Measurements from ENCODE around the gene FOXL3. TPM values are rescaled to one million over a fixed set of nuclear protein-coding genes. Genes with fewer than 3 reads are reported as not detected.

FOXL3 gene
- total RNA-seq, 1 experiment from 2014 or later = not detected

DNA sequence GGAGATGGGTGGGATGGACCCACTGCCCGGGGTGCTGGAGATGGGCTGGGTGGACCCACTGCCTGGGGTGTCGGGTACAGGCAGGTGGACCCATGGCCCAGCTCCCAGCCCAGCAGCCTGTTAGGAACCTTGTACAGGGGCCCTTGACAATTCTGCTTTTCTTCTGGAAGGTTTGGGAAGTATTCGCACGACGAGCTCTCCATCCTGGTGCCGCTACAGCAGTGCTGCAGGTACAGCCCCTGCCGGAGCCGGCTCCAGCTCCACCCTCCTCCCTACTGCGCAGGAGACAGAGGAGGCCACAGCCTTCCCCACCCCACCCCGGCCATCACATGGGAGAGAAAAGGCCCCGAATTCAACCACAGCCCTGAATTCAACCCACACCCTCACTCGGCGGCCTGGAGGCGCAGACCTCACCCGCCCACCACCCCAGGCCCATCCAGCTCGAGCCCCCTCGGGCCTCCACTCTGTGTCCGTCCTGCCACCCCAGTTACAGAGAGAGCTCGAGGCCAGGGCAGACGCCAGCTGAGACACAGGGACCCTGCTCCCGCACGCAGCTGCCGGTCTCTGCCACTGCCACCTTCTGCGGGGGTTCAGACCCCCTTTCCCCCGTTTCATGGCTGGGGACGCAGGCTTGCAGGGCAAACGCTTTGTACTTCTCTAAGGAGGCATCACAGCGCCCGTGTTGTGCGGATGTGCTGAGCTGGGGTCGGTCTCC lies 31.3 kb upstream of the FOXL3 start:
- TF ChIP-seq, protein P1, sequence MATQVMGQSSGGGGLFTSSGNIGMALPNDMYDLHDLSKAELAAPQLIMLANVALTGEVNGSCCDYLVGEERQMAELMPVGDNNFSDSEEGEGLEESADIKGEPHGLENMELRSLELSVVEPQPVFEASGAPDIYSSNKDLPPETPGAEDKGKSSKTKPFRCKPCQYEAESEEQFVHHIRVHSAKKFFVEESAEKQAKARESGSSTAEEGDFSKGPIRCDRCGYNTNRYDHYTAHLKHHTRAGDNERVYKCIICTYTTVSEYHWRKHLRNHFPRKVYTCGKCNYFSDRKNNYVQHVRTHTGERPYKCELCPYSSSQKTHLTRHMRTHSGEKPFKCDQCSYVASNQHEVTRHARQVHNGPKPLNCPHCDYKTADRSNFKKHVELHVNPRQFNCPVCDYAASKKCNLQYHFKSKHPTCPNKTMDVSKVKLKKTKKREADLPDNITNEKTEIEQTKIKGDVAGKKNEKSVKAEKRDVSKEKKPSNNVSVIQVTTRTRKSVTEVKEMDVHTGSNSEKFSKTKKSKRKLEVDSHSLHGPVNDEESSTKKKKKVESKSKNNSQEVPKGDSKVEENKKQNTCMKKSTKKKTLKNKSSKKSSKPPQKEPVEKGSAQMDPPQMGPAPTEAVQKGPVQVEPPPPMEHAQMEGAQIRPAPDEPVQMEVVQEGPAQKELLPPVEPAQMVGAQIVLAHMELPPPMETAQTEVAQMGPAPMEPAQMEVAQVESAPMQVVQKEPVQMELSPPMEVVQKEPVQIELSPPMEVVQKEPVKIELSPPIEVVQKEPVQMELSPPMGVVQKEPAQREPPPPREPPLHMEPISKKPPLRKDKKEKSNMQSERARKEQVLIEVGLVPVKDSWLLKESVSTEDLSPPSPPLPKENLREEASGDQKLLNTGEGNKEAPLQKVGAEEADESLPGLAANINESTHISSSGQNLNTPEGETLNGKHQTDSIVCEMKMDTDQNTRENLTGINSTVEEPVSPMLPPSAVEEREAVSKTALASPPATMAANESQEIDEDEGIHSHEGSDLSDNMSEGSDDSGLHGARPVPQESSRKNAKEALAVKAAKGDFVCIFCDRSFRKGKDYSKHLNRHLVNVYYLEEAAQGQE (IDR thresholded peaks at IDR 0.05; ENCODE audit: insufficient read depth in 1 of 2, low read depth in 2 of 2, low read length in 1 of 2) = no peak
- no peak for TF ChIP-seq TCF7L2 (IDR thresholded peaks at IDR 0.05; ENCODE audit: low read depth, low read length)
- no peak for TF ChIP-seq SIN3A (IDR thresholded peaks at IDR 0.05; ENCODE audit: borderline replicate concordance, insufficient read depth, low read depth, low read length)
- TF ChIP-seq, protein P2, sequence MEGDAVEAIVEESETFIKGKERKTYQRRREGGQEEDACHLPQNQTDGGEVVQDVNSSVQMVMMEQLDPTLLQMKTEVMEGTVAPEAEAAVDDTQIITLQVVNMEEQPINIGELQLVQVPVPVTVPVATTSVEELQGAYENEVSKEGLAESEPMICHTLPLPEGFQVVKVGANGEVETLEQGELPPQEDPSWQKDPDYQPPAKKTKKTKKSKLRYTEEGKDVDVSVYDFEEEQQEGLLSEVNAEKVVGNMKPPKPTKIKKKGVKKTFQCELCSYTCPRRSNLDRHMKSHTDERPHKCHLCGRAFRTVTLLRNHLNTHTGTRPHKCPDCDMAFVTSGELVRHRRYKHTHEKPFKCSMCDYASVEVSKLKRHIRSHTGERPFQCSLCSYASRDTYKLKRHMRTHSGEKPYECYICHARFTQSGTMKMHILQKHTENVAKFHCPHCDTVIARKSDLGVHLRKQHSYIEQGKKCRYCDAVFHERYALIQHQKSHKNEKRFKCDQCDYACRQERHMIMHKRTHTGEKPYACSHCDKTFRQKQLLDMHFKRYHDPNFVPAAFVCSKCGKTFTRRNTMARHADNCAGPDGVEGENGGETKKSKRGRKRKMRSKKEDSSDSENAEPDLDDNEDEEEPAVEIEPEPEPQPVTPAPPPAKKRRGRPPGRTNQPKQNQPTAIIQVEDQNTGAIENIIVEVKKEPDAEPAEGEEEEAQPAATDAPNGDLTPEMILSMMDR (IDR thresholded peaks at IDR 0.05) = no peak
- TF ChIP-seq POLR2AphosphoS5 (IDR thresholded peaks at IDR 0.05; ENCODE audit: low read depth, low read length) = no peak
- Histone ChIP-seq H3K9me3 (ENCODE audit: control insufficient read depth, insufficient read depth, low read depth, low read length) (0 out of 2 replicates have a peak, but pooled peaks cover 4% of the 10 kb centered on the region), H3K27me3 (ENCODE audit: control insufficient read depth, insufficient read depth, low read length) (no peaks in the 10 kb centered on the region), H3K4me3 (ENCODE audit: low read depth in 2 of 2, low read length in 2 of 2) (no peak overlapping the region), H3K4me1 (ENCODE audit: control insufficient read depth, insufficient read depth, low read length) (no peaks in the 10 kb centered on the region), H3K36me3 (ENCODE audit: control insufficient read depth, insufficient read depth, low read length) (no peaks in the 10 kb centered on the region), H3K27ac (ENCODE audit: low read length) (no peak overlapping the region)
- in situ Hi-C loops (cut with HindIII; ENCODE audit: low pct_unique_long_range_greater_than_20kb, low sequenced_read_pairs) (no loop called here), intact Hi-C loops (cut with micrococcal nuclease; ENCODE audit: unreplicated experiment) (no loop called here)
- DNase-seq (ENCODE audit: low read depth, low spot score) (no peak), ATAC-seq (no peak)
- BruUV-seq (replicated peaks) = no TSS peak
- CTCF ChIA-PET = no interaction called here
- POLR2A ChIA-PET = no interaction called here

DNA sequence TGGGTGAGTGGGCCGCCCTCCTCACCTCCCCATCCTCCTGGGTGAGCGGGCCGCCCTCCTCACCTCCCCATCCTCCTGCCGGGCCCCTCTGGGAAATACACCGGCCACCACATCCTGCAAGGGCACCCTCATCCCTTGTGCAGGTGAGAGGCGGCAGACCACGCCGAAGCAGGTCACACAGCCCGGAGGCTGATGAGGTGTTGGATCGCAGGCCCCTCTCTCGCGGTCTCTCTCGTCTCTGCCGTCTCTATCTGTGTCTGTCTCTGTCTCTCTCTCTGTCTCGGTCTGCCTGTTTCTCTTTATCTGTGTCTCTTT lies 30.8 kb upstream of the FOXL3 start:
- no TSS peak for BruUV-seq (replicated peaks)
- no peak for DNase-seq (ENCODE audit: low read depth, low spot score)
- ChIA-PET CTCF (no interaction called here), POLR2A (no interaction called here)
- Histone ChIP-seq H3K9me3 (ENCODE audit: control insufficient read depth, insufficient read depth, low read depth, low read length) (0 out of 2 replicates have a peak, but pooled peaks cover 4% of the 10 kb centered on the region), H3K27ac (ENCODE audit: low read length) (no peak overlapping the region), H3K36me3 (ENCODE audit: control insufficient read depth, insufficient read depth, low read length) (no peaks in the 10 kb centered on the region), H3K4me1 (ENCODE audit: control insufficient read depth, insufficient read depth, low read length) (no peaks in the 10 kb centered on the region), H3K27me3 (ENCODE audit: control insufficient read depth, insufficient read depth, low read length) (no peaks in the 10 kb centered on the region), H3K4me3 (ENCODE audit: low read depth in 2 of 2, low read length in 2 of 2) (no peak overlapping the region)
- no peak for TF ChIP-seq POLR2AphosphoS5 (IDR thresholded peaks at IDR 0.05; ENCODE audit: low read depth, low read length)
- TF ChIP-seq, protein P1 (IDR thresholded peaks at IDR 0.05; ENCODE audit: insufficient read depth in 1 of 2, low read depth in 2 of 2, low read length in 1 of 2) = no peak
- TF ChIP-seq, protein P2 (IDR thresholded peaks at IDR 0.05) = no peak
- no peak for TF ChIP-seq TCF7L2 (IDR thresholded peaks at IDR 0.05; ENCODE audit: low read depth, low read length)
- no peak for TF ChIP-seq SIN3A (IDR thresholded peaks at IDR 0.05; ENCODE audit: borderline replicate concordance, insufficient read depth, low read depth, low read length)
- ATAC-seq = no peak
- intact Hi-C loops (cut with micrococcal nuclease; ENCODE audit: unreplicated experiment) (no loop called here), in situ Hi-C loops (cut with HindIII; ENCODE audit: low pct_unique_long_range_greater_than_20kb, low sequenced_read_pairs) (no loop called here)

Measured in Panc1 (cell line).